Kidney (tissue), 14 donors: Measurements from ENCODE around the gene TRPC4. TPM values are rescaled to one million over a fixed set of nuclear protein-coding genes. Genes with fewer than 3 reads are reported as not detected.

ENCODE experiments used
- DNase-seq, 5 donors: peaks; one replicate each; pipeline ENCODE4 v3.0.0-alpha.2; 2013 to 2020
- FAIRE-seq: peaks from 2 replicates; lab custom pipeline; 2012; peaks lifted over from hg19 to GRCh38; lab: Jason Lieb, UNC
- H3K27ac ChIP-seq, 2 donors: one replicate each; pipeline ENCODE4 v1.7.0; 2013; ENCODE audit warnings: low read depth in 2 of 2, low read length in 2 of 2, inconsistent platforms in 1 of 2
- H3K27me3 ChIP-seq: one replicate; pipeline ENCODE4 v1.7.1; 2013; ENCODE audit warnings: low read length, inconsistent platforms; ENCODE audit not compliant: control insufficient read depth, insufficient read depth
- H3K36me3 ChIP-seq, 3 donors: one replicate each; pipeline versions ENCODE4 v1.7.0 to v1.7.1; 2013; ENCODE audit warnings: low read length in 3 of 3, control low read depth in 1 of 3, inconsistent platforms in 1 of 3; ENCODE audit not compliant: insufficient read depth in 3 of 3, control insufficient read depth in 2 of 3
- H3K4me1 ChIP-seq, 3 donors: one replicate each; pipeline versions ENCODE4 v1.7.0 to v1.7.1; 2013; ENCODE audit warnings: low read length in 3 of 3, inconsistent platforms in 1 of 3, low read depth in 1 of 3; ENCODE audit not compliant: control insufficient read depth in 2 of 3, insufficient read depth in 2 of 3
- H3K4me3 ChIP-seq, 3 donors: one replicate each; pipeline versions ENCODE4 v1.7.0 to v1.8.1; 2013; ENCODE audit warnings: low read length in 3 of 3, control low read depth in 1 of 3, inconsistent platforms in 1 of 3
- H3K9ac ChIP-seq, 3 donors: one replicate each; pipeline versions ENCODE4 v1.7.0 to v1.7.1; 2013; ENCODE audit warnings: low read length in 3 of 3, control low read depth in 1 of 3, inconsistent platforms in 1 of 3
- H3K9me3 ChIP-seq, 3 donors: one replicate each; pipeline versions ENCODE4 v1.7.0 to v1.7.1; 2013; ENCODE audit warnings: low read length in 3 of 3, control low read depth in 1 of 3, inconsistent platforms in 1 of 3; ENCODE audit not compliant: control insufficient read depth in 2 of 3, insufficient read depth in 1 of 3
- intact Hi-C: fragments of 100-400 bp; cut with DNase I; formaldehyde crosslinking; loops from one replicate; pipeline ENCODE4 v1.11.1; 2022
- polyA plus RNA-seq: library from polyadenylated mRNA; stranded (reverse); fragments of 350-450 nt; fragmentation: Illumina TruSeq; extraction: RNeasy Lipid Tissue Mini Kit (QIAGEN cat#74804); gene quantifications from one replicate; pipeline ENCODE4 v1.2.3, GENCODE V29; 2014; ENCODE audit warnings: low read depth, low replicate concordance; ENCODE audit not compliant: insufficient read depth
- total RNA-seq: library from RNA; stranded (reverse); fragmentation: NEBNext Ultra II Directional; extraction: Animal tissue kit (Norgen Biotek cat#: 25700); gene quantifications from one replicate; pipeline ENCODE4 v1.2.1, GENCODE V29; 2021
- TF ChIP-seq, protein P1 (sequence below): IDR thresholded peaks from 3 replicates; pipeline ENCODE4 v1.5.1; 2012; ENCODE audit warnings: mild to moderate bottlenecking, moderate library complexity, borderline replicate concordance; ENCODE audit not compliant: insufficient read depth; ENCODE audit errors: extremely low read depth
- donor health status: control.
- donor health status: control.
- donor health status: control.
- donor health status: control.
- donor health status: control.
- donor health status: DM: yes; HTN: yes; CAD: no.
- donor health status: Normal renal cell carcinoma (clear cell type).

TRPC4 gene
- total and polyA plus RNA-seq, 2 donors from 2014 or later = 0.62 to 2.9 TPM

DNA sequence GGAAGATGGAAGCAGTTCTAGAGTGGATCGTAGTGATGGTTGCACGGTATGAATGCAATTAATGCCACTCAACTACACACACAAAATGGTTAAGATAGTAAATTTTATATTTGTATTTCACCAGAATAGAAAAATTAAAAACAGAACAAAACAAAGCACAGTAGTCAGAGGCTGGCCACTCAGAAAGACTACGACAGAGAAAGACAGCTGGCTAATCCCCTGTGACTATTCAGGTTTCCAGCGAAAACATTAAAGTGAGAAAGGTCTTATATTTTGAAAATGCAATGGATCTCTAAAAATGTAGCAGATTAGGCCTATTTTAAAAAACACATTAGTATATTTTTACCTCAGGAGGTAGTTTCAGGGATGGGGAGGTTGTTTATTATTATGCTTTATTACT, 139.7 kb downstream of the TRPC4 start:
- intact Hi-C loops = no loop called here
- H3K9ac ChIP-seq = no peak overlapping the region
- FAIRE-seq = no peak

GRCh38 chr13:37716420-37717195, 153.0 kb downstream of the TRPC4 start:
- H3K27me3 ChIP-seq = no peaks in the 10 kb centered on the region
- TF ChIP-seq, protein P1, sequence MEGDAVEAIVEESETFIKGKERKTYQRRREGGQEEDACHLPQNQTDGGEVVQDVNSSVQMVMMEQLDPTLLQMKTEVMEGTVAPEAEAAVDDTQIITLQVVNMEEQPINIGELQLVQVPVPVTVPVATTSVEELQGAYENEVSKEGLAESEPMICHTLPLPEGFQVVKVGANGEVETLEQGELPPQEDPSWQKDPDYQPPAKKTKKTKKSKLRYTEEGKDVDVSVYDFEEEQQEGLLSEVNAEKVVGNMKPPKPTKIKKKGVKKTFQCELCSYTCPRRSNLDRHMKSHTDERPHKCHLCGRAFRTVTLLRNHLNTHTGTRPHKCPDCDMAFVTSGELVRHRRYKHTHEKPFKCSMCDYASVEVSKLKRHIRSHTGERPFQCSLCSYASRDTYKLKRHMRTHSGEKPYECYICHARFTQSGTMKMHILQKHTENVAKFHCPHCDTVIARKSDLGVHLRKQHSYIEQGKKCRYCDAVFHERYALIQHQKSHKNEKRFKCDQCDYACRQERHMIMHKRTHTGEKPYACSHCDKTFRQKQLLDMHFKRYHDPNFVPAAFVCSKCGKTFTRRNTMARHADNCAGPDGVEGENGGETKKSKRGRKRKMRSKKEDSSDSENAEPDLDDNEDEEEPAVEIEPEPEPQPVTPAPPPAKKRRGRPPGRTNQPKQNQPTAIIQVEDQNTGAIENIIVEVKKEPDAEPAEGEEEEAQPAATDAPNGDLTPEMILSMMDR = no peak
- H3K27ac ChIP-seq = no peak overlapping the region
- intact Hi-C loops = no loop called here
- H3K9me3 ChIP-seq = no peaks in the 10 kb centered on the region
- DNase-seq = peak in 2 of 5 donors; percentile 16 to 56
- no peaks in the 10 kb centered on the region for H3K36me3 ChIP-seq
- H3K4me3 ChIP-seq = no peak overlapping the region
- FAIRE-seq = no peak
- no peaks in the 10 kb centered on the region for H3K4me1 ChIP-seq
- no peak overlapping the region for H3K9ac ChIP-seq

More for the DNA sequence above, 139.7 kb downstream of the TRPC4 start:
- Histone ChIP-seq H3K27me3 (no peaks in the 10 kb centered on the region), H3K36me3 (no peaks in the 10 kb centered on the region), H3K27ac (no peak overlapping the region), H3K4me1 (no peaks in the 10 kb centered on the region), H3K9me3 (no peaks in the 10 kb centered on the region), H3K4me3 (no peak overlapping the region)
- no peak for DNase-seq
- TF ChIP-seq, protein P1 = no peak

GRCh38 chr13:37715606-37716015, 154.0 kb downstream of the TRPC4 start:
- H3K4me1 ChIP-seq = no peaks in the 10 kb centered on the region
- H3K36me3 ChIP-seq = no peaks in the 10 kb centered on the region
- no peak overlapping the region for H3K27ac ChIP-seq
- H3K9ac ChIP-seq = no peak overlapping the region
- intact Hi-C loops = no loop called here
- TF ChIP-seq, protein P1 = no peak
- H3K27me3 ChIP-seq = no peaks in the 10 kb centered on the region
- FAIRE-seq (no peak), DNase-seq (no peak)
- H3K4me3 ChIP-seq = no peak overlapping the region
- H3K9me3 ChIP-seq = no peaks in the 10 kb centered on the region
